ENCODE measurements around the gene SWT1. TPM values are rescaled to one million over a fixed set of nuclear protein-coding genes. Genes with fewer than 3 reads are reported as not detected.

Gene SWT1
- polyA plus RNA-seq, 1 of the 3 experiments (the other 2 are of a cell fraction): 1.1 TPM

- no peak for TF ChIP-seq NRF1 (IDR thresholded peaks at IDR 0.05; ENCODE audit: low read depth, low read length)
- TF ChIP-seq REST (IDR thresholded peaks at IDR 0.05; ENCODE audit: low read depth, low read length): no peak
- no peak for TF ChIP-seq RAD21 (IDR thresholded peaks at IDR 0.05; ENCODE audit: low read length)
- no peak for TF ChIP-seq TEAD4 (IDR thresholded peaks at IDR 0.05; ENCODE audit: borderline replicate concordance, insufficient read depth)
Measured at GRCh38 chr1:185288435-185288834, 131.5 kb downstream of the SWT1 start (continued).

- H3K79me2 ChIP-seq (ENCODE audit: insufficient read depth): no peaks in the 10 kb centered on the region
- TF ChIP-seq PBX3 (IDR thresholded peaks at IDR 0.05) (no peak), RAD21 (IDR thresholded peaks at IDR 0.05; ENCODE audit: low read length) (no peak), FOXJ3 (CRISPR knock-in tag; IDR thresholded peaks at IDR 0.05) (no peak), USF1 (IDR thresholded peaks at IDR 0.05; ENCODE audit: borderline replicate concordance, low read depth) (no peak), GABPA (IDR thresholded peaks at IDR 0.05; ENCODE audit: low read depth) (no peak), EZH2phosphoT487 (IDR thresholded peaks at IDR 0.05; ENCODE audit: borderline replicate concordance, low read depth) (no peak), CTCF (IDR thresholded peaks at IDR 0.05) (no peak), FOXM1 (IDR thresholded peaks at IDR 0.05; ENCODE audit: low read depth) (no peak), SIN3A (IDR thresholded peaks at IDR 0.05; ENCODE audit: borderline replicate concordance, low read depth, low read length) (no peak), IRF3 (IDR thresholded peaks at IDR 0.05; ENCODE audit: low read depth, low read length) (no peak), YY1 (IDR thresholded peaks at IDR 0.05; ENCODE audit: low read depth) (no peak), TCF12 (IDR thresholded peaks at IDR 0.05) (no peak), MXI1 (IDR thresholded peaks at IDR 0.05; ENCODE audit: low read depth, low read length) (no peak), SMC3 (IDR thresholded peaks at IDR 0.05; ENCODE audit: low read depth, low read length) (no peak), GATA2 (CRISPR knock-in tag; IDR thresholded peaks at IDR 0.05) (no peak), TAF1 (IDR thresholded peaks at IDR 0.05; ENCODE audit: borderline replicate concordance, low read depth, low read length) (no peak), USF2 (IDR thresholded peaks at IDR 0.05; ENCODE audit: borderline replicate concordance, low read depth, low read length) (no peak), ELF1 (IDR thresholded peaks at IDR 0.05) (no peak), FOSL2 (IDR thresholded peaks at IDR 0.05; ENCODE audit: borderline replicate concordance, low read depth) (no peak)
- peaks cover 16 to 18% of the 10 kb centered on the region in 2 experiments for H3K36me3 ChIP-seq (replicated peaks in 1 of 2; ENCODE audit: control insufficient read depth in 1 of 2, insufficient read depth in 2 of 2, low read length in 1 of 2)
- no peak overlapping the region for H3K9ac ChIP-seq
- no peak overlapping the region for H3K27ac ChIP-seq (ENCODE audit: low read depth in 2 of 2, low read length in 1 of 2)
- no peak overlapping the region for H3K4me3 ChIP-seq (ENCODE audit: low read depth in 2 of 2, low read length in 1 of 2)
- no peak overlapping the region for H2AFZ ChIP-seq (ENCODE audit: low read depth)
- POLR2A ChIA-PET: no interaction called here
- H3F3A ChIP-seq (replicated peaks; ENCODE audit: insufficient read depth): peaks cover 19% of the 10 kb centered on the region
- peaks cover 0 to 3% of the 10 kb centered on the region in 2 experiments; a peak in 1 of 4 replicates for H3K4me1 ChIP-seq (ENCODE audit: control insufficient read depth in 1 of 2, insufficient read depth in 2 of 2, low read depth in 1 of 2, low read length in 1 of 2)
- no peak overlapping the region for H3K4me2 ChIP-seq
- H3K27me3 ChIP-seq (ENCODE audit: insufficient read depth): no peaks in the 10 kb centered on the region
- no peaks in the 10 kb centered on the region for H3K9me2 ChIP-seq
- no peaks in the 10 kb centered on the region for H3K9me3 ChIP-seq
- CTCF ChIA-PET: no interaction called here
- no peaks in the 10 kb centered on the region for H4K20me1 ChIP-seq (ENCODE audit: insufficient read depth)
- DNase-seq: no peak
Measured at GRCh38 chr1:185289880-185290279, 132.9 kb downstream of the SWT1 start.
